HFFc6 (cell line): ENCODE results near the gene RAB8B. TPM values are rescaled to one million over a fixed set of nuclear protein-coding genes. Genes with fewer than 3 reads are reported as not detected.

ENCODE experiments used
- DNase-seq: peaks from one replicate; pipeline ENCODE4 v3.0.0-alpha.2; 2018
- H3K27ac Mint-ChIP-seq: 2 replicates; pipeline ENCODE4 v1.8.0; 2020; ENCODE audit warnings: mild to moderate bottlenecking, mixed read lengths
- H3K27me3 Mint-ChIP-seq: 2 replicates; pipeline ENCODE4 v1.8.0; 2021; ENCODE audit warnings: mild to moderate bottlenecking, moderate library complexity, mixed read lengths; ENCODE audit not compliant: insufficient read depth
- H3K36me3 Mint-ChIP-seq: 2 replicates; pipeline ENCODE4 v1.8.0; 2021; ENCODE audit warnings: low read depth, mixed read lengths
- H3K4me1 Mint-ChIP-seq: 2 replicates; pipeline ENCODE4 v1.8.0; 2020; ENCODE audit warnings: low read depth, mixed read lengths
- H3K4me3 Mint-ChIP-seq: 2 replicates; pipeline ENCODE4 v1.8.0; 2020; ENCODE audit warnings: mild to moderate bottlenecking, moderate library complexity, mixed read lengths
- H3K9me3 Mint-ChIP-seq: 2 replicates; pipeline ENCODE4 v1.8.0; 2020; ENCODE audit warnings: mild to moderate bottlenecking, mixed read lengths
- CTCF ChIP-seq: fragments of 200-600 bp; sonication (generic); IDR thresholded peaks from 2 replicates; pipeline ENCODE4 v1.5.0; 2021; ENCODE audit warnings: antibody characterized with exemption, mild to moderate bottlenecking
- long read RNA-seq: library from polyadenylated mRNA; unstranded; transcript quantifications from one replicate; pipeline ENCODE4 v2.0.0, GENCODE V29; 2019
- total RNA-seq, 6 experiments: library from RNA; stranded (reverse); fragmentation: NEBNext Ultra II Directional; extraction: Animal tissue kit (Norgen Biotek cat#: 25700); gene quantifications; 2 replicates in 1 of 6; 3 replicates in 5 of 6; pipeline ENCODE4 v1.2.3, GENCODE V29; 2021

The RAB8B gene
- total RNA-seq = 10 to 100 TPM; 24.7 to 38.4 (median 33.2) TPM
- long read RNA-seq, full-length matches to known transcripts = 7 of 16 reads
- long read RNA-seq, partial matches to known transcripts = 0 of 16 reads
- long read RNA-seq, other reads (novel, unspliced or antisense) = 9 of 16 reads

- peak within 1 kb of the TSS; percentile 90 for H3K4me3 Mint-ChIP-seq
- H3K27ac Mint-ChIP-seq = peak within 1 kb of the TSS; percentile 89
- H3K4me1 Mint-ChIP-seq = peaks cover 72% of the 10 kb centered on the region
Measured at GRCh38 chr15:63188926-63189871, at the start of gene RAB8B. Gene RAB8B, plus strand, starts transcription at chr15:63189606. Its CDS starts 19 bp downstream, at chr15:63189625.

GRCh38 chr15:63140936-63141335 lies 48.5 kb upstream of the RAB8B start:
- H3K27me3 Mint-ChIP-seq = no peaks in the 10 kb centered on the region; the same call in 1 of the 2 replicates
- no peak for TF ChIP-seq CTCF
- H3K4me1 Mint-ChIP-seq = peaks cover 55% of the 10 kb centered on the region
- H3K4me3 Mint-ChIP-seq = no peak overlapping the region
- DNase-seq = no peak
- H3K27ac Mint-ChIP-seq = peak overlapping the region; percentile 18; the same call in 1 of the 2 replicates
- H3K9me3 Mint-ChIP-seq = peaks cover 4% of the 10 kb centered on the region; the same call in 1 of the 2 replicates
- peaks cover 60% of the 10 kb centered on the region for H3K36me3 Mint-ChIP-seq

More at GRCh38 chr15:63188926-63189871, at the start of gene RAB8B:
- peaks cover 2% of the 10 kb centered on the region for H3K27me3 Mint-ChIP-seq
- peak; percentile 96 for DNase-seq
- peaks cover 5% of the 10 kb centered on the region for H3K36me3 Mint-ChIP-seq
- 0 out of 2 replicates have a peak, but pooled peaks have one; percentile 8 for TF ChIP-seq CTCF
- H3K9me3 Mint-ChIP-seq = no peaks in the 10 kb centered on the region

GRCh38 chr15:63145426-63145825 lies 44.0 kb upstream of the RAB8B start:
- peaks cover 76% of the 10 kb centered on the region for H3K36me3 Mint-ChIP-seq
- H3K27ac Mint-ChIP-seq = 0 out of 2 replicates have a peak overlapping the region, but pooled peaks have one; percentile 1
- no peak for DNase-seq
- H3K27me3 Mint-ChIP-seq = peaks cover 2% of the 10 kb centered on the region
- no peak overlapping the region for H3K4me3 Mint-ChIP-seq
- TF ChIP-seq CTCF = no peak
- peaks cover 4% of the 10 kb centered on the region; the same call in 1 of the 2 replicates for H3K9me3 Mint-ChIP-seq
- peaks cover 37% of the 10 kb centered on the region for H3K4me1 Mint-ChIP-seq

GRCh38 chr15:63146684-63147083 lies 42.7 kb upstream of the RAB8B start:
- H3K4me3 Mint-ChIP-seq = no peak overlapping the region; the same call in 1 of the 2 replicates
- peak; percentile 28; the same call in 1 of the 2 replicates for TF ChIP-seq CTCF
- H3K9me3 Mint-ChIP-seq = peaks cover 4% of the 10 kb centered on the region; the same call in 1 of the 2 replicates
- peaks cover 71% of the 10 kb centered on the region for H3K36me3 Mint-ChIP-seq
- peaks cover 31% of the 10 kb centered on the region for H3K4me1 Mint-ChIP-seq
- DNase-seq = no peak
- H3K27me3 Mint-ChIP-seq = peaks cover 2% of the 10 kb centered on the region
- H3K27ac Mint-ChIP-seq = no peak overlapping the region

- no peak for DNase-seq
- H3K36me3 Mint-ChIP-seq = peaks cover 76% of the 10 kb centered on the region
Measured at GRCh38 chr15:63151665-63152064, 37.7 kb upstream of the RAB8B start.

More at GRCh38 chr15:63151665-63152064, 37.7 kb upstream of the RAB8B start:
- peaks cover 40% of the 10 kb centered on the region for H3K4me1 Mint-ChIP-seq
- H3K4me3 Mint-ChIP-seq = no peak overlapping the region
- peak overlapping the region; percentile 40 for H3K27ac Mint-ChIP-seq
- no peak for TF ChIP-seq CTCF
- no peaks in the 10 kb centered on the region for H3K9me3 Mint-ChIP-seq
- H3K27me3 Mint-ChIP-seq = peaks cover 2% of the 10 kb centered on the region
